SK-N-SH treated with all-trans-retinoic acid at 6 μM for 48 hours (cell line): Measurements from ENCODE around the gene YWHAB.

Source experiments
- BACH2 ChIP-seq: fragments of 250-450 bp; sonication (Bioruptor Pico); IDR thresholded peaks from 2 replicates; pipeline ENCODE4 v1.9.0; 2021; ENCODE audit warnings: mild to moderate bottlenecking, borderline replicate concordance
- CSRNP3 ChIP-seq: fragments of 250-450 bp; sonication (Bioruptor Pico); IDR thresholded peaks from 2 replicates; pipeline ENCODE4 v1.5.1; 2021; ENCODE audit warnings: mild to moderate bottlenecking, moderate library complexity
- ISL1 ChIP-seq: fragments of 250-450 bp; sonication (Bioruptor Pico); IDR thresholded peaks from 2 replicates; pipeline ENCODE4 v2.1.2; 2022; ENCODE audit warnings: mild to moderate bottlenecking, moderate library complexity
- ZC3H10 ChIP-seq: fragments of 250-450 bp; sonication (Bioruptor Pico); IDR thresholded peaks from 2 replicates; pipeline ENCODE4 v1.5.1; 2021; ENCODE audit warnings: mild to moderate bottlenecking, moderate library complexity
- TF ChIP-seq, protein P1 (sequence below): fragments of 250-450 bp; sonication (Bioruptor Pico); IDR thresholded peaks from 2 replicates; pipeline ENCODE4 v1.8.0; 2021; ENCODE audit warnings: low read depth, mild to moderate bottlenecking, moderate library complexity, borderline replicate concordance

- TF ChIP-seq CSRNP3 (CRISPR knock-in tag) = no peak
- TF ChIP-seq, protein P1, sequence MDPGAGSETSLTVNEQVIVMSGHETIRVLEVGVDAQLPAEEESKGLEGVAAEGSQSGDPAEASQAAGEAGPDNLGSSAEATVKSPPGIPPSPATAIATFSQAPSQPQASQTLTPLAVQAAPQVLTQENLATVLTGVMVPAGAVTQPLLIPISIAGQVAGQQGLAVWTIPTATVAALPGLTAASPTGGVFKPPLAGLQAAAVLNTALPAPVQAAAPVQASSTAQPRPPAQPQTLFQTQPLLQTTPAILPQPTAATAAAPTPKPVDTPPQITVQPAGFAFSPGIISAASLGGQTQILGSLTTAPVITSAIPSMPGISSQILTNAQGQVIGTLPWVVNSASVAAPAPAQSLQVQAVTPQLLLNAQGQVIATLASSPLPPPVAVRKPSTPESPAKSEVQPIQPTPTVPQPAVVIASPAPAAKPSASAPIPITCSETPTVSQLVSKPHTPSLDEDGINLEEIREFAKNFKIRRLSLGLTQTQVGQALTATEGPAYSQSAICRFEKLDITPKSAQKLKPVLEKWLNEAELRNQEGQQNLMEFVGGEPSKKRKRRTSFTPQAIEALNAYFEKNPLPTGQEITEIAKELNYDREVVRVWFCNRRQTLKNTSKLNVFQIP (CRISPR knock-in tag) = no peak
- no peak for TF ChIP-seq ISL1
- no peak for TF ChIP-seq BACH2 (CRISPR knock-in tag)
- no peak for TF ChIP-seq ZC3H10 (CRISPR knock-in tag)
Observed at GRCh38 chr20:44888226-44889103, 3.0 kb downstream of the YWHAB start.
